Pons (tissue), 1 donor: ENCODE data around the gene HPD.

Experiments used
- DNase-seq: peaks from one replicate; pipeline ENCODE4 v3.0.0-alpha.2; 2016; ENCODE audit warnings: low spot score

HPD gene

GRCh38 chr12:121828826-121829225 is 29.8 kb downstream of the HPD start:
- DNase-seq = no peak

DNA sequence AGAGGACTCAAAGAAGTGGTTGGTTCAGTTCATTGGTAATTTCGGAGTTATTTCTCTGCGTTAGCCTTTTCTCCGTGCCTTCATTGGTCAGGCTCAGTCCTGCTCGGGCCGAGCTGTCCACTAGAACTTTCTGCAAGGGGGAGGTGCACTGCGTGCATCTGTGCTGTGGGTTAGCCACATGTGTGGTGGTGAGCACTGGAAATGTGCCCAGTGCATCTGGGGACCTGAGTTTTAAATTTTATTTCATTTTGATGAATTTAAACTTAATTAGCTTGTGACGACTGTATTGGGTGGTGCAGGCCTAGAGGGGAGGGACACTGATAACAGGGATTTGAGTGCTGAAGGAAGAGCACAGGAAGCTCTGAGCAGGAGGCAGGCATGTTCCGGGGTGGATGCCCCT is 30.4 kb downstream of the HPD start:
- no peak for DNase-seq

DNA sequence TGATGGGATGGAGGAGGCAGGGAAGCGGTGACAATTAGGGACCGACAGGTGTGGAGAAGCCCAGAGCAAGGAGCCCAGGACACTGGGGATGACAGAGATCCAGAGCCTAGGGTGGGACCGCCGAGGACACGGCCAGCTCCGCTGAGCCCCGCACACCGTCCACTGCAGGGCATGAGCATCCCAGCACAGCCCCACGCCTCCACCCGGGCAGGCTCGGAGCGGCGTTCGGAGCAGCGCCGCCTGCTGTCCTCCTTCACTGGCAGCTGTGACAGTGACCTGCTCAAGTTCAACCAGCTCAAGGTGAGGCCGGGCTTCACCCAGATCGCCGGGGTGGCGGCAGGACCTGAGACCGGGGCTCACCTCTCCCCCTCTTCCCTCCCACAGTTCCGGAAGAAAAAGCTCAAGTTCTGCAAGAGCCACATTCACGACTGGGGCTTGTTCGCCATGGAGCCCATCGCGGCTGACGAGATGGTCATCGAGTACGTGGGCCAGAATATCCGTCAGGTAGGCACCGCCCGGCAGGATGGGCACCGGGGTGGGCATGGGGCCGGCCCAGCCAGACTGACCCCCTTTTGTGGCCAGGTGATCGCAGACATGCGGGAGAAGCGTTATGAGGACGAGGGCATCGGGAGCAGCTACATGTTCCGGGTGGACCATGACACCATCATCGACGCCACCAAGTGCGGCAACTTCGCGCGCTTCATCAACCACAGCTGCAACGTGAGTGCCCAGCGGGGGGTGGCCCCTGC is 31.1 kb downstream of the HPD start:
- no peak for DNase-seq

DNA sequence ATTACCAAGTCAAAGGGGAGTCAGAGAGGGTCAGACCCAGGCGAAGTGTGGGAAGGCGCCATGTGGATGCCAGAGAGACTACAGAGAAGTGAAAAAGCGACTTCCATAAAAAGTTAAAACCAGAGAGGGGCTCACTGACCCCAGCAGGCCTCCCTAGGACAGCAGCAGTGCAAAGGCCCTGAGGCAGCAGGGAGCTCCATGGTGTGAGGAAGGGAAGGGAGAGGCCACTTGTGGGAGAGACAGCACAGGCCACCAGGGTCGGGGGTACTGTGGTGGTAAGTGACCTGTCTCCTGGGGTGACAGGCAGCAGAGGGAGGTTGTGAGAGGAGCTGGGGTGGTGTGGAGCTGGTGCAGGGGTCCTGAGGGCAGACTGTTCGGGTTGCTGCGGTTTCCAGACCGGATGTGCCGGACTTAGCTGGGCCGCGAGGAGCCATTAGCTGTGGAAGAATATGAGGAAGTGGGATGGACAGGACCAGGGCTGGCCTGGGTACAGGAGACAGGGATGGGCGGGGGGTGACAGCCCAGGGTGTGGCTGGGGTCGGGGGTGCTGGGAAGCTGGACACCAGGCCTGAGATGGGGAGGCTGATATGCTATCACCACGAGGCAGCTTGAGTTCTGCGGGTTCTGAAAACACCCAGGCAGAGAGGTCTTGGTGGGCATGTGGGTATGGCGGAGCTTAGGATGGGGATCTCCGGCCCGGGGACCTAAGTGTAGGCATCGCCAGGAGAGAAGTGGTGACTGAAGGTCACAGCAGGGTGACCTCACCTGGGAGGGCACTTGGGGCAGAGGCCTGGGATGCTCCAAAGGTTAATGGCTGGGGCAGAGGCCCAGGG is 32.1 kb downstream of the HPD start:
- no peak for DNase-seq

- no peak for DNase-seq
Observed at GRCh38 chr12:121825041-121825523, 33.6 kb downstream of the HPD start.

DNA sequence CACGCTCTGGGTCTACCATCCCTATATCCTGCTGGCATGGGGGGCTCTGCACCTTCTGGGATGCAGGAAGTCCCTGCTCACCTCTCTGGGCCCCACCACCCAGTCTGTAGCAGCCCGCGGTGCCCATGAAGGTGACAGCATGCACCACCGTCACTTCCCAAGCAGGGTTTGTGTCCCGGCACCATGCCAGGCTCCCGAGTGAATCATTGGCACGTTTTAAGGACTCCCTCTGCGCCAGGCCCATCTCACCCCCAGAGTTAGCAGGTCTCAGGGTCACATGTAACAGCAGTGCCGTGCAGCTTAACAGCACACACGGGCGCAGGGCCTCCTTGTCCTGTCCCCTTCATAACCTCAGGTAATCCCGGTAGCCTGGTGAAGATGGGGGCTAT is 34.9 kb downstream of the HPD start:
- no peak for DNase-seq

- no peak for DNase-seq
Observed at GRCh38 chr12:121823101-121823726, 35.4 kb downstream of the HPD start.

- no peak for DNase-seq
Observed at GRCh38 chr12:121822393-121823100, 36.1 kb downstream of the HPD start.

DNA sequence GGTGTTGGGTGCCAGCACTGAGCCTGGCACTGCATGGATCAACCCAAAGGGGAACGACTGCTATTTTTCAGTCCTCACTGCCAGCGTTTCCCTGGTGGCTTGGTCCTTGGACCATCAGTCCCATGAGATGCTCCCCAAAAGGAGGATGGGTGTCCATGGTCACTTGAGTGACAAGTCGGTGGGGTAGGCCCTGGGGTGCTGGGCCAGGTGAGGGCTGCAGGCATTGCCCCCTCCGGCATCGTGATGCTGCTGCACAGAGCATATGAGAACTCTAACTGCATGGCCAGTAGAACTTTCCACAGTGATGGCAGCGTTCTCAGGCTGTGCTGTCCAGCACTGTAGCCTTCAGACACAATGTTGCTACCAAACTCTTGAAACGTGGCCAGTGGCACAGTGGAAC is 38.6 kb downstream of the HPD start:
- DNase-seq = no peak

- no peak for DNase-seq
Observed at GRCh38 chr12:121819212-121819949, 39.3 kb downstream of the HPD start.

DNA sequence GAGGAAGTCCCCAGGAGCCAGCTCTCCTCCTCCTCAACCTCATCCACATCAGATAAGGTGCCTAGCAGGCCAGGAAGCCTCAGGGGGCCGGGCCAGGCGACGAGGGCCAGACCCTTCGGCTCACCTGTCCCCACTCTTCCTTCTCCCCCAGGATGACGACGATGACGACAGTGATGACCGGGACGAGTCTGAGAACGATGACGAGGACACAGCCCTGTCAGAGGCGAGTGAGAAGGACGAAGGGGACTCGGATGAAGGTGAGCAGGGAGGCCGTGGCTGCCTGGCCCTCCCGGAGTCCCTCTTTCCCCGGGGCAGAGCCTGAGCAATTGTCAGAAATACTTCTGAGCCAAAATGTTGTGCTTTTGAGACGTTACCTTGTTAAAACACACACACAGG is 41.0 kb downstream of the HPD start:
- DNase-seq = no peak

GRCh38 chr12:121816925-121817647 is 41.6 kb downstream of the HPD start:
- no peak for DNase-seq

DNA sequence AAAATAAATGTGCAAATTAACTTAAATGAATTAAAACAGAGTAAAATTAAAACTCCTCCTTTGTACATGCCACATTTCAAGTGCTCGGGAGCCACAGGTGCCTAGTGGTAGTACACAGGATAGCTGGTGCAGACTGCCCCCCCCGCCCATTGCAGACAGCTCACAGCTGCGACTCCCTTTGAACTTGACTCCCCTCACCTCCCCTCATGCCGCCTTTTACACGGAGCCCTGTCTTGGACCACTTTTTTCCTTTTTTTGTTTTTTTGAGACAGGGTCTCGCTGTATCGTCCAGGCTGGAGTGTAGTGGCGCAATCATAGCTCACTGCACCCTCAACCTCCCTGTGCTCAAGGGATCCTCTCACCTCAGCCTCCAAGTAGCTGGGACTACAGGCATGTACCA is 43.4 kb downstream of the HPD start:
- no peak for DNase-seq

DNA sequence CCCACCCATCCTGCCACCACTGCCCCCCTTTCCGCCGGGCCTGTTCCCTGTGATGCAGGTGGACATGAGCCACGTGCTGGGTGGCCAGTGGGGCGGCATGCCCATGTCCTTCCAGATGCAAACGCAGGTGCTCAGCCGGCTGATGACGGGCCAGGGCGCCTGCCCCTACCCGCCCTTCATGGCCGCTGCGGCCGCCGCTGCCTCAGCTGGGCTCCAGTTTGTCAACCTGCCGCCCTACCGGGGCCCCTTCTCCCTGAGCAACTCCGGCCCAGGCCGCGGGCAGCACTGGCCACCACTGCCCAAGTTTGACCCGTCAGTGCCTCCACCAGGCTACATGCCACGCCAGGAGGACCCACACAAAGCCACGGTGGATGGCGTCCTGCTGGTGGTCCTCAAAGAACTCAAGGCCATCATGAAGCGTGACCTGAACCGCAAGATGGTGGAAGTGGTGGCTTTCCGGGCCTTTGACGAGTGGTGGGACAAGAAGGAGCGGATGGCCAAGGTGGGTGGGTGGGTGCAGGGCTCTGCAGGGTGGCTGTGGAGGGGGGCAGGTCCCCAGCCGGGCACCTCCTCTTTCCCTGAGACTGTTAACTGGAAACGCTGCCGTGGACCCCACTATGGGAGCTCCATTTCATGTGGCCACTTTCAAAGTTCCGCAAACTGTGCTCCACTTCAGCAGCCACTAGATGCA is 44.1 kb downstream of the HPD start:
- DNase-seq = no peak

DNA sequence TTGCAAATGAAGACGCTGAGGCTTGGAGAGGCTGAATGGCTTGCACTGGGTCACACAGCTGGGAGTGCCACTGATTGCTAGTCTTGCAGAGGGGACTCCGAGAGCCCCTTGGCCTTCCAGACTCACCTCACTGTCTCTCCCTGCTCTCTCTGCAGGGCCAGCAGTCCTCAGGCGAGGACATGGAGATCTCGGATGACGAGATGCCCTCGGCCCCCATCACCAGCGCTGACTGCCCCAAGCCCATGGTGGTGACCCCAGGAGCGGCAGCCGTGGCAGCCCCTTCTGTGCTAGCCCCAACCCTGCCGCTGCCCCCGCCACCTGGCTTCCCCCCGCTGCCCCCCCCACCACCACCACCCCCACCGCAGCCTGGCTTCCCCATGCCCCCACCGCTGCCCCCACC is 44.7 kb downstream of the HPD start:
- DNase-seq = no peak

DNA sequence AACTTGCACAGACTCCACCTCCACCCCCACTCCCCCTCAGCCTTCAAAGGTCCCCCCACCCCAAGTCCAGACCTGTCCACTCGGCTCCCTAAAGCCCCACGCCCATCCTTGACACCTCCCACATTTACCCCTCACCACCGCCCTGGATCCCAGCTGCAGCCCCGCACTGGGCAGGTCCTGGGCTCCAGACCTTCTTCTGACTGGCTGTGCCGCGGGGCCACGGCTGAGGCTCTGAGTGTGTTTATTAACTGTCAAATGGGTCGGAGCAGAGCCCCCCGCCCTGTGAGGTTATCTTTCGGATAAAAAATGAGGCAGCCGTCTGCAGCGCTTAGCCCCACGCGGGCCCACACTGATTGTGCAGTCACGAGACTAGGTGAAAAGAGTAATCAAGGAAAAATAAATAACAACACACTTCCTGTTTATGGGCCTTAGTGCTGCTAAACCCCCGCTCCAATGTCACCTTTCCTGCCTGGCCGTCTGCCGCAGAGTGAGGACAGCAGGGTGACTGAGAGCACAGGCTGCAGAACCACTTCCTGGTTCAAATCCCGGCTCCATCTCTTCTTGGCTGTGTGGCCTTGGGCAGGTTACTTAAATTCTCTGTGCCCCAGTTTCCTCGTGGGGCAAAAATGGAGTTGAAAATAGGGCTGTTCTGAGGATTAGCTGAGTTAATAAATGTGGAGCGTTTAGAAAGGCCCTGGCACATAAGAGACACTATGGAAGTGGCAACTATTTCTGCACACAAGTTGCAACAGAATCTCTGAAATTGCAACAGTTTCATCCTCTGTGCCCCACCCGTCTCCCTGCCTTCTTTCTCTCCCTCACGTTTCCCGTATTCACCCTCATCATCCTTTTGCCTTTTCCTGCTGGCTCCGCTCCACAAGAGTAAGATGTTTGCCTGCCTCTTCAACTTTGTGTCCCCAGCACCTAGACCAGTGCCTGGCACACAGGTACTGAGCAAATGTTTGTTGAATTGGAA is 45.5 kb downstream of the HPD start:
- no peak for DNase-seq

DNA sequence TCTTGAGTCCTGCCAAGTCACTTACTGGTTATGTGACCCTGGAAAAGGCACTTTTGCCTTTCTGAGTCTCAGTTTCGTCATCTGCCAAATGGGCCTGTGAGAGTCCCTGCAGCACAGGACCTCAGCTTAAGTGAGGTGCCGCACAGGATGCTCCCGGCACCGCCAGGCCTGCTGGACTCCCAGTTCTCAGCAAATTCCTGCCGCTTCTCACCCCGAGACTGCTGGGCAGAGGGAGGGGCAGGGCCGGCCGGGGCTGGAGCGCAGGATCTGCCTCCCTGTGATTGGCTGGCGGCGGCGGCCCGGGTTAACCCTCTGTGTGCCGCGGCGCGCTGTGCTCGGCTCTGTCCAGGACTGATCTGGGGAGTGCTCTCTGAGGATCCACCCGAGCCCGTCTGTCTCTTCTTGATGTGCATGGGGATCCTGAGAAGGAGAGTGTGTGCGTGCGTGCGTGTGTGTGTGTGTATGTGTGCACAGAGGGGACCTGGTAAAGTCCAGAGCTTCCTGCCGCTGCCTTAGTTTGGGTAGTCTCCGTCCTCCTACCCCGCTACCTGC is 46.3 kb downstream of the HPD start:
- DNase-seq = no peak

DNA sequence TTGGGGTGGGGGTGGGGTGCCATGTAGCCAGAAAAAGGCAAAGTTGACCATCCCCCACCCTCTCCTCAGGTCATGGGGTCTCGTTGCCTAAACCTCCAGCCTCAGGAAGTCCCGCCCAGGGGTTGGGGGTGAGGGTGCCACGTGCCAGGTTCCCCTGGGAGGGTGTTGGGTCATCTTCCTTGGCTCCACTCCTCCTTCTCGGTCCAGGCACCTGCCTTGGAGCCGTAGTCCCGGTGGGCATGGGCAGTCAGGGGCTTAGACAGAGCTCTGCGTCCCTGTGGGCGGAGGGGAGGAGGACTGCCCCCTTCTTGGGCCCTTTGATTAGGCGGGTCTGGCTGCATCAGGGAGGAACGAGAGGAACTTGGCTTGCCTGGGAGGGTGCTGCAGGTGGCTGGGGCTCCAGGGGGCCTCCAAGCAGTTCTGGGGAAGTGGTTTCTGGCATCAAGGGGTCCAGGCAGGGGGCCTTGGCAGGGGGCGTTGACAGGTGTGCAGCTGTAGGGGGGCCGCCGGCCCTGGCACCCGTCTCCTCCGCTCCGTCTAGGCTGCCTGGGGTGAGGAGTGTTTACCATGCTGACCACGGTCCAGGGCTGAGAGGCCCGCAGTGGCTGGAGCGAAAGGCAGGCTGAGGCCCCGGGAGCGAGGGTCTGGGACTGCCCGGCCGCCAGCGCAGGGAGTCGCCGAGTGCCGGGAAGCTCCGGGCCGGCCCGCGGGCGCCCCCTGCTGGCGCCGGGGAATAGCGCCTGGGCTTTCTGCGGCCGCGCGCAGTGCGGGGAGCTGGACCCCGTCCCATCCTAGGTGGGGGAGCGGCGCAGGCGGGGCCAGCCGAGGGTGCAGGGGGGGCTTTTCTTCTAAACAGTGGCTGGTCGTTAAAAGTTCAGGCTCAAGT is 47.0 kb downstream of the HPD start:
- DNase-seq = no peak
